HTERT RPE-1 (cell line): Measurements from ENCODE around the gene TSKU.
"Not testable (repeated sequence)": the region's sequence is repeated elsewhere in the genome, so short reads cannot be mapped to it uniquely, and the experiment has no call there.

Experiments
- in situ Hi-C: fragments of 300-500 bp; cut with MboI; formaldehyde crosslinking; loops from 4 replicates; pipeline ENCODE4 v1.14.3; 2020; ENCODE audit warnings: low sequenced_read_pairs

TSKU gene

DNA sequence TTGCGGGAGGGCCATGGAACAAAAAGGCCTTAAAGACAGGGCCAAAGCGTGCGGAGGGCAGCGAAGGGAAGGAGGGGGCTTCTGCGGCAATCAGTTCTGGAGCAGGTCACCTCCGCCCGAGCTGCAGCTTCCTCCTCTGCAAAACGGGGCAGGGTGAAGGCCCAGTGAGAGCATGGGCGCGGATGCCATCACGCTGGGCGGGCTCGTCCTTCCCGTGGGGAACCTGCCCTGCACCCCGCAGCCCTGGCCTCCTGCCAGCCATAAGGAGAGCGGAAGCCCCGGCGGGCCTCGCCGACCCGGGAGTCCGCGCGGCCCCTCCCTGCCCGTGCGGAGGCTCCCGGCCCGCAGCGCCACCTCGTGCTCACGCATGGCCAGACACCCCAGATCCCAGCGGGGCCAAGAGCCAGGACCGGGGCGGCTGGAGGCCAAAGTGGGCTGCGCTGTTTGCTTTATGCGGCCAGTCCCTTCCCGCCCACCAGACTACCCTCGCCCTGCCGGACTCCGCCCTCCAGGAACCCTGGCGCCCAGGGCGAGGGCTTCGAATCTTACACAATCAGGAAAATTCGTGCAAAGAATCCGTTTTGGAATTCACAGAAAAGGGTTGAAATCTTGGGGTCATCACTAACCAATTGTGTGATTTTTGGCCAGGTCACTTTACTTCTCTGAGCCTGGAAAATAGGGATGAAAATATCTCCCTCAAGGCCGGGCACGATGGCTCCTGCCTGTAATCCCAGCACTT is 16.1 kb downstream of the TSKU start:
- in situ Hi-C loops, result no loop called here

DNA sequence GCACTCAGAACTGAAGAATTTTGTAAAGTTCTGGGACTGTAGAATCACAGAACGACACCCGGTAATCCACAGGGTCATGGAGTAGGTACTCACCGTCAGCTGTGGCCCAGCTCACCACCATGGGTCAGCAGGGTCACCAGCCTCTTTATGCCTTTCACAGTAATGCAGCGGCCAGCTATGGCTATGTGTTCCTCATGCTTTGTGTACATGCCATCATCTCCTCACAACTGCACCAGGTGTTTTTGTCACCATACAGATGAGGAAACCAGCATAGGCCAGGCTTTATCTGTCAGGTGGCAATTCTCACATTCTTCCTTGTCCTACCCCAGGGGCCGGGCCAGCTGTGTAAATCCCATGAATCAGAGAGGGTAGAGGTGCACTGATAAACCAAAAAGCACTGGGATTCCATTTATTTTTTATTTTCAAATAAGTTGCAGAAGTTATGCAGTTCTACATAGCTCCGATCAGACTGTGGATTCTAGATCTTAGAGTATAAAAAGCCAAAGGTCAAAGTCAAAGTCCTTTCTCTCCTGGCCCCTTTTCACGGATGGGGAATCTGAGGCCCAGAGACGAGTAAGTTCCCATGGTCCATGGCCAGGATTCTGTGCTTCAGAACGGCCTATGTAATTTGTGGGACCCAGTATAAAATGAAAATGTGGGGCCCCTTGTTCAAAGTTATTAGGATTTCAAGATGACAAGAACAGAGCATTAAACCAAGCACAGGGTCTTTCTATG is 17.5 kb downstream of the TSKU start:
- in situ Hi-C loops, result no loop called here

DNA sequence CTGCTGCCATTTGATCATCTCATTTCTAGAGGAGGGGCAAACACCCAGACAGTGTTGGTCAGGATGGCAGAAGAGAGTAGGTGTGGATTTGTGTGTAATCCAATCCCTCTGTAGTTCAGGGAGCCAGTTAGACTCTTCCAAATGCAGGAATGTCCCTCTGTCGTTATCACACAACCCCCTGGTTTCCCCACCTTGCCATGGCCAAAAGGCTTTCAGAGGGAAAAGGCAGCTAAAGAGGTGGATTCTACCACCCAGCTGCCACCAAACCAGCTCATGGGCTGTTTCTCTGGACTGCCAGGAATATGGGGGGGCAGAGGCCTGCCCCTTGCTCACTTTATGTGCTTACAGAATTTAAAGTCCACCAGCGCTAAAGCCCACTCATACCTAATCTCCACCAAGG is 18.1 kb downstream of the TSKU start:
- in situ Hi-C loops, result no loop called here

DNA sequence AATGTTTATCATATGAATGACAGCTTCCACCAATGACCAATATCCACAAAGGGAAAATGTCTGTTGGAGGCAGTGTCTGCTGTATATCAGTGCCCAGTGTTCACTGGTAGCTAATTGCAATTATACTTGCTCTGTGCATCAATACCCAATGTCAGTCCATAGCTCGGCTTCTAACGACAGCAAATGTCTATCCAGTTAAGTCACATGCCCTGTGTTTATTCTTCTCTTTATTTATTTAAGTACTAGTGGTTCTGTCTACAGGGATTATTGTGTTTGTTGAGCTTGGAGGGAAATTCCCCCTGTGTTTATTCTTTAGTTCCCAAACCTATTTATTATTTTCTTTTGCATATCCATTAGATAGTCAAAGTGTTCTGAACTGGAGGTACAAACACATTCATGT is 18.6 kb downstream of the TSKU start:
- in situ Hi-C loops, result no loop called here

- in situ Hi-C loops, result no loop called here
These were observed 19.0 kb downstream of the TSKU start for GRCh38 chr11:76802151-76802550.

GRCh38 chr11:76802621-76803020 is 19.5 kb downstream of the TSKU start:
- in situ Hi-C loops, result no loop called here

- in situ Hi-C loops, result no loop called here
These were observed 19.9 kb downstream of the TSKU start for GRCh38 chr11:76803023-76803422.

DNA sequence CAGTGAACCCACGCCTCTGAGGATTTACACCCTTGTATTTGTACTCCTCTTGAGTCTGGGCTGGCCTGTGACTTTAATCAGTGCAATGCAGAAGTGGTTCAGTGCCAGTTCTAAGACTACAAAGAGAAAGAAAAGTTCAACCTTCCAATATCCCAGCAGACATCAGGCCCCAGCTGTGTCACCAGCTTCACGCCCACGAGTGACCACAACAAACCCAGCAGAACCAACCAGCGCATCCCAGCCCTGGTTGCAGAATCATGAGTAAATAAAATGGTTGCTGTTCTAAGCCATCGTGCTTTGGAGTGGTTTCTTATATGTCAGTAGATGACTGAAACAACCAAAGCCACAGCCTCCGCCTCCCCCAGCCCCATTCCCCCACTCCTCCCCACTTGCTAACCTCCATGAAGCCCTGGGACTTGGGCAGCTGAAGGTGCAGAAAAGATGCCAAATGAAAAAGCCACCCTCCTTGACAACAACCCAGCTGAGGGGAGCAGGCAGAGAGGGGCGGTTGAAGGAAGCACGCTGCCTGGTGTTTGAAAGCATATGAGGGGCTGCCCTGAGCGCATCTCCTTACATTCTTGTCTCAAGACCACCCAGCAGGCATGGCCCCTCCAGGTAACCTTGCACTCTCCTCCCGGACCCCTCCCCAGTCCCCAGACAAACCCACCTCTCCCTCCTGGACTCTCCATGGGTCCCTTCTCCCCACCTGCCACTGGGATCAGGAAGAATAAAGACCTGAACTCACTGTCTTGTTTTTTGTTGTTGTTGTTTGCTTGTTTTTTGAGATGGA is 20.9 kb downstream of the TSKU start:
- in situ Hi-C loops, result no loop called here

- in situ Hi-C loops, result no loop called here
These were observed 22.2 kb downstream of the TSKU start for GRCh38 chr11:76805206-76805913.

GRCh38 chr11:76806131-76806530 is 23.0 kb downstream of the TSKU start:
- in situ Hi-C loops, result no loop called here

- in situ Hi-C loops, result no loop called here
These were observed 23.6 kb downstream of the TSKU start for GRCh38 chr11:76806608-76807205.

DNA sequence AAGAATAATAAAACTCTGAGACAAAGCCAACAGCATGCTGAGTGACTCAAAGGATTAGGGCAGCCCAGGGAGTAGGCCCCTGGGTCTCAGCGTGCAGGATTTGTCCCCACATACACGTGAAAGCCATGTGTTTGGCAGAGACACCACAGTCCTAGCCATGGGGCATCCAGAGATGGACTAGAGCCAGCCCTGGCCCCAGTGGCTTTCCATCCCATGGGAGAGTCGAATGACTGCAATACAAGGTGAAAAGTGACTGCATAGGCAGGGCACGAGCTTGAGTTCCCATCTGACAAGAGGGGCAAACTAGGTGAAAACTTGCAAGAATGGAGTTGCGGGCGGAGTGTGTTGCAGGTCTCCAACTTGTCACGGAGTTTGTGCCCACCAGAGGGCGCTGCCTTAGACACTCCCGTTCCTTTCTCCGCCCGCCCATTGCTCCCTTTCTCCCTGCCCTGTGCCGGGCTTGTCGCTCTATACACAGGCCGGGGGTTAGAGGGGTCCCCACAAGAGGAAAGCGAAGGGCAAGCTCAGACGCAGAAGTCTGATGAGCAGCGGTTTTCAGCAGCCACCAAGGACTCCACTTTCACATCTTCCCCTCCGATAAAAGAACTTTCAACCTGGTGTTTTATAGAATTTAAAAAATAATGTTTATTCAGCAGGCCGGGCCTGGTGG is 24.2 kb downstream of the TSKU start:
- in situ Hi-C loops, result no loop called here

GRCh38 chr11:76808171-76808570 is 25.0 kb downstream of the TSKU start:
- in situ Hi-C loops, result no loop called here

DNA sequence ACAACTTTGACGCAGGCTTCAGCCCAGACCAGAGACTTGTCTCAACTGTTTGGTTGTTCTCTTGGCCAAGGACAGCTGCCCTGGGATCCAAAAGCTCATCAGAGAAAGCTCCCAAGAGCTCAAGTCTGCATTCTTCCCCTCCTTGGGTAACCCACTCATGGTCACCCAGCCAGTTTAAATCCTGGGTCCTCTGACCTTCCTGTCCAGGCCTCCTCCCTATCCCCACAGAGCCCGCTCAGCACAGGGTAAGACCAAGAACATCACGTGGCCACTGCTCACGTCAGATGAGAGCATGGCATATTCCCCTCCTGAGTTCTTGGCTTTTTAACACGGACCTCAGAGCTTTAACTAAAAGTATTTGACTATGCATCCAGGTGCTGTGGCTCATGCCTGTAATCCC is 25.8 kb downstream of the TSKU start:
- in situ Hi-C loops, result no loop called here

- in situ Hi-C loops, result no loop called here
These were observed 27.1 kb downstream of the TSKU start for GRCh38 chr11:76810151-76810853.

DNA sequence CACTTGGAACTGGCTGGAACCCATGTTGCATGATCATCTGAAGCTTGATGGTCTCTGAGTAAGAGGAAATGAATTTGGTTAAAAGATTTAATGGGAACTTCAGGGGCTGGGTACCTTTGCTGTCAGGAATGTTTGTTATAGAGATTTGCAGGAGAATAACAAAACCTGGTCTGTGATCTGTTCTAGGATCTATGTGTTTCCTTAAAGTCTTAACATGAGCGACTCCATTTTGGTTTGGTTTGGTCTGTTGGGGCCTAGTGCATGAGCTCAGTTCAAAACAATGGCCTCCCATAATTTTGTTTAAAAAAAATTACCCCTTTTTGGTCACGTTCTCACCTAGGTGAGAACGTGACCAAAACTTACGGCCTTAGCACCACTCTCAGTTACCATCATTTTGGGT is 28.1 kb downstream of the TSKU start:
- in situ Hi-C loops, result no loop called here

- in situ Hi-C loops, result no loop called here
These were observed 31.3 kb downstream of the TSKU start for GRCh38 chr11:76814414-76814813.

- in situ Hi-C loops, result not testable (repeated sequence)
These were observed 32.5 kb downstream of the TSKU start for GRCh38 chr11:76815678-76816077.

GRCh38 chr11:76820184-76820566 is 37.0 kb downstream of the TSKU start:
- in situ Hi-C loops, result no loop called here

- in situ Hi-C loops, result not testable (repeated sequence)
These were observed 38.2 kb downstream of the TSKU start for GRCh38 chr11:76821396-76821795.
